AG04450 (cell line): ENCODE data around the gene NPNT. TPM values are rescaled to one million over a fixed set of nuclear protein-coding genes. Genes with fewer than 3 reads are reported as not detected.

Source experiments
- CTCF ChIA-PET: fragments of 300-600, 350-600 bp; formaldehyde crosslinking; extraction: SDS; loops from one replicate; lab custom pipeline; 2022; ENCODE audit warnings: antibody characterized with exemption, inconsistent platforms; lab: Charles Lee
- POLR2A ChIA-PET: fragments of 350-600 bp; formaldehyde crosslinking; extraction: SDS; loops from one replicate; lab custom pipeline; 2021; ENCODE audit warnings: antibody characterized with exemption, inconsistent platforms; lab: Yijun Ruan, JAX
- DNase-seq: peaks from one replicate; pipeline ENCODE4 v3.0.0-alpha.2; 2011; ENCODE audit warnings: low read depth, low spot score
- H3K27ac ChIP-seq: one replicate; pipeline ENCODE4 v1.5.1; 2012; ENCODE audit warnings: low read depth, low read length, control low read depth
- H3K27me3 ChIP-seq: one replicate; pipeline ENCODE4 v1.6.0; 2012; ENCODE audit warnings: low read length; ENCODE audit not compliant: control insufficient read depth, insufficient read depth
- H3K4me3 ChIP-seq: 2 replicates; pipeline ENCODE4 v1.5.1; 2011; ENCODE audit warnings: mild to moderate bottlenecking, low read depth, low read length, control low read depth
- H3K9me3 ChIP-seq: 2 replicates; pipeline ENCODE4 v1.5.1; 2012; ENCODE audit warnings: low read length; ENCODE audit not compliant: control insufficient read depth, insufficient read depth
- polyA plus RNA-seq: library from polyadenylated mRNA; depleted of rRNA; stranded (reverse); fragments of >200 nt; gene quantifications from 2 replicates; pipeline ENCODE4 v1.2.3, GENCODE V29; 2011; rRNA removed
- TF ChIP-seq, protein P1 (sequence below): IDR thresholded peaks from 2 replicates; pipeline ENCODE4 v1.5.1; 2011; ENCODE audit warnings: low read depth, low read length, control low read depth, inconsistent platforms

Gene NPNT
- polyA plus RNA-seq, 1 experiment = not detected

DNA sequence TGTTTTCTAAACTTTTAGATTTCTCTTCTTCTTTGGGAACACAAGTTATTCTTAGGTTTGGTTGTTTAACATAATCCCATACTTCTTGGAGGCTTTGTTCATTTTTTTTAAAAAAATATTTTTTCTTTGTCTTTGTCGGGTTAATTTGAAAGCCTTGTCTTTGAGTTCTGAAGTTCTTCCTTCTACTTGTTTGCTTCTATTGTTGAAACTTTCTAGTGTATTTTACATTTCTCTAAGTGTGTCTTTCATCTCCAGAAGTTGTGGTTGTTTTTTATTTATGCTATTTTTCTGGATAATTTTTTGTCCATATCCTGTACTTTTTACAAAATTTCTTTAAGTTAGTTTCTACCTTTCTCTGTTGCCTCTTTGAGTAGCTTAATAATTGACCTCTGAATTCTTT lies 116.1 kb downstream of the NPNT start:
- POLR2A ChIA-PET = no interaction called here

DNA sequence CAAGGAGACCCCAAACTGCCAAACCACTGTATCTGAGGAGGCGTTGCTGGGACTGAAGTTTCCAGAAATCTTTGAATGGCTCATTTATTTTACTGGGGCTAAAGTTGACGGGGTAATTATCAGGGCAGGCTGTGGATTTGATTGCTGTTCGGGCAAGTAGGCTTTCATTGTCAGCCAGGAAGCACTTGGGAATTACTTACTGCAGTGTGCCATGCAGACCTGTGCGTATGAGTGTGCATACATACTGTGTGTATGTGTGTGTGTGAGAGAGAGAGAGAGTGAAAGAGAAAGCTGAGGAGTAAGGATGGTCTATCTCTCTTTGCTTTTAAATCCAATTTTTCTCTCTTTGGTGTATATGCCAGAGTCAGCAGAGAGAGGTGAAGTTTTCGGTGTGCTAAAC lies 122.7 kb downstream of the NPNT start:
- no peaks in the 10 kb centered on the region for H3K9me3 ChIP-seq
- no peak overlapping the region for H3K4me3 ChIP-seq
- no peak for DNase-seq
- CTCF ChIA-PET = no interaction called here
- TF ChIP-seq, protein P1, sequence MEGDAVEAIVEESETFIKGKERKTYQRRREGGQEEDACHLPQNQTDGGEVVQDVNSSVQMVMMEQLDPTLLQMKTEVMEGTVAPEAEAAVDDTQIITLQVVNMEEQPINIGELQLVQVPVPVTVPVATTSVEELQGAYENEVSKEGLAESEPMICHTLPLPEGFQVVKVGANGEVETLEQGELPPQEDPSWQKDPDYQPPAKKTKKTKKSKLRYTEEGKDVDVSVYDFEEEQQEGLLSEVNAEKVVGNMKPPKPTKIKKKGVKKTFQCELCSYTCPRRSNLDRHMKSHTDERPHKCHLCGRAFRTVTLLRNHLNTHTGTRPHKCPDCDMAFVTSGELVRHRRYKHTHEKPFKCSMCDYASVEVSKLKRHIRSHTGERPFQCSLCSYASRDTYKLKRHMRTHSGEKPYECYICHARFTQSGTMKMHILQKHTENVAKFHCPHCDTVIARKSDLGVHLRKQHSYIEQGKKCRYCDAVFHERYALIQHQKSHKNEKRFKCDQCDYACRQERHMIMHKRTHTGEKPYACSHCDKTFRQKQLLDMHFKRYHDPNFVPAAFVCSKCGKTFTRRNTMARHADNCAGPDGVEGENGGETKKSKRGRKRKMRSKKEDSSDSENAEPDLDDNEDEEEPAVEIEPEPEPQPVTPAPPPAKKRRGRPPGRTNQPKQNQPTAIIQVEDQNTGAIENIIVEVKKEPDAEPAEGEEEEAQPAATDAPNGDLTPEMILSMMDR = no peak
- POLR2A ChIA-PET = no interaction called here
- no peaks in the 10 kb centered on the region for H3K27me3 ChIP-seq
- H3K27ac ChIP-seq = no peak overlapping the region

More for the DNA sequence above, 116.1 kb downstream of the NPNT start:
- no peak for DNase-seq
- no peaks in the 10 kb centered on the region for H3K27me3 ChIP-seq
- H3K27ac ChIP-seq = no peak overlapping the region
- no peak overlapping the region for H3K4me3 ChIP-seq
- CTCF ChIA-PET = no interaction called here
- TF ChIP-seq, protein P1 = no peak
- H3K9me3 ChIP-seq = no peaks in the 10 kb centered on the region

DNA sequence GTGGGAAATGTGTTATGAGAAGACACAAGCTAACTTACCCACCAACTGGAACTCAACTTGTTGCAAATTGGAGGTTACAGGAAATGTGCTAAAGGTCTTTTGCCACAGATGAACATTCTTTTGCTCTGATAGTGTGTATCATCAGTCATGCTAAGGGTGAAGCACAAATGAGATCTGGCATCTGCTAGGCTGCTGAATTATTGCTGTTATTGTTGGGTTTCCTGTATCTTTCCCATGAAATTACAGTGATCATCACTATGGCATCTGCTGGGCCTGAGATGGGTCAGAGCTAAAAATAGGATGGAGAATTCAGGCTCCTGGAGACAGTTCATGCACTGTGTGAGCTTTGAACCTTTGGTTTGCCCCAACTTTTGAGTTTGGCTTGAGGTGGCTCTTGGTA lies 124.5 kb downstream of the NPNT start:
- Histone ChIP-seq H3K4me3 (no peak overlapping the region), H3K9me3 (no peaks in the 10 kb centered on the region), H3K27me3 (no peaks in the 10 kb centered on the region), H3K27ac (no peak overlapping the region)
- TF ChIP-seq, protein P1 = no peak
- POLR2A ChIA-PET = no interaction called here
- DNase-seq = no peak
- CTCF ChIA-PET = no interaction called here

Other genes starting within 250 kb of the NPNT start
- 34.6 and 41.7 TPM in 2 replicates for gene INTS12, start 186.8 kb upstream of the NPNT start, polyA plus RNA-seq
- gene GSTCD, start 186.7 kb upstream of the NPNT start, polyA plus RNA-seq = 6.5 and 12.1 TPM in 2 replicates